Activated B cell treated with CpG ODN at 0.5 μM for 24 hours (primary cell): Measurements from ENCODE around the gene ETF1. TPM values are rescaled to one million over a fixed set of nuclear protein-coding genes. Genes with fewer than 3 reads are reported as not detected.
A peak's percentile ranks its signal among the peaks of the same experiment; 100 is the strongest.

Experiments used
- ATAC-seq: fragments of 200-7000 bp; cut with Tn5 transposase; one replicate; pipeline ENCODE4 v1.10.0; 2021; ENCODE audit warnings: low read depth, mild to moderate bottlenecking, moderate library complexity
- CTCF ChIA-PET: fragments of 350-600 bp; sonication (Branson Sonifier 250); formaldehyde crosslinking; loops from one replicate; lab custom pipeline; 2021; ENCODE audit warnings: antibody characterized with exemption; lab: Charles Lee
- POLR2A ChIA-PET: fragments of 350-600 bp; sonication (Branson Sonifier 250); formaldehyde crosslinking; loops from one replicate; lab custom pipeline; 2021; ENCODE audit warnings: antibody characterized with exemption; lab: Charles Lee
- DNase-seq: peaks from one replicate; pipeline ENCODE4 v3.0.0; 2022
- H3K27ac Mint-ChIP-seq: one replicate; pipeline ENCODE4 v1.8.0; 2020; ENCODE audit warnings: mixed read lengths
- H3K27me3 Mint-ChIP-seq: one replicate; pipeline ENCODE4 v1.8.0; 2021; ENCODE audit warnings: mixed read lengths
- H3K36me3 Mint-ChIP-seq: one replicate; pipeline ENCODE4 v1.8.0; 2021; ENCODE audit warnings: low read depth, mixed read lengths
- H3K4me1 Mint-ChIP-seq: one replicate; pipeline ENCODE4 v1.8.0; 2021; ENCODE audit warnings: mixed read lengths
- H3K4me3 Mint-ChIP-seq: one replicate; pipeline ENCODE4 v1.8.0; 2020; ENCODE audit warnings: mild to moderate bottlenecking, mixed read lengths
- H3K9me3 Mint-ChIP-seq: one replicate; pipeline ENCODE4 v1.8.0; 2020; ENCODE audit warnings: mixed read lengths
- intact Hi-C: fragments of 100-400 bp; cut with micrococcal nuclease; formaldehyde crosslinking; loops from one replicate; pipeline ENCODE4 v1.15.1; 2024
- total RNA-seq: library from RNA; stranded (reverse); gene quantifications from 2 replicates; pipeline ENCODE4 v1.2.3, GENCODE V29; 2022
- TF ChIP-seq, protein P1 (sequence below): fragments of 200-600 bp; IDR thresholded peaks from one replicate; pipeline ENCODE4 v1.8.0; 2022; ENCODE audit warnings: antibody characterized with exemption, mild to moderate bottlenecking

Gene ETF1
- total RNA-seq, 1 donor from 2014 or later, result 99.6 TPM

DNA sequence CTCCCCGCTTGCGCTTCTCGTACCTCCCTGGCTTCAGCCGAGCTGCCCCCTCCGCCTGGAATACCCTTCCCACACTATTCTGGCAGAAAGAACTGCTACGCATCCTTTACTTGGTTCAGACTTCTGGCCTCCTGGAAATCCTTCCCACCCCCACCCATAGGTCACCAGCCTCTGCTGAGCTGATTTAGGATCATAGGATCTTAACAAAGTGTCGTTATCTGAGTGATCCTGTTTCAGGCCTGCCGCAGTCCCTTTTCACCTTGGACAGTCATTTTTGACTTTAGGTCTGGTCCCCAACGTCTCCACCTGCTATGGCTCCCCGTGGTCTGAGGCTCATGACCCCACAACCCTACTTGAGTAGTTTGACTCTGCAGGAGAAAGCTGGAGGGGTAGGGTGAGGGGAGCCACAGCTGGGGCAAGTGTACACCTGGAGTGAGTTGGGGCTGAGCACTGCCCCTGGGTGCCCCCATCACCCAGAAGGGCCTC is 50.4 kb downstream of the ETF1 start:
- POLR2A ChIA-PET, result interaction anchor here (0.6 to 0.8 kb wide), 6 partner anchors 11 to 51 kb away, joined by 3 to 6 read pairs (median 4); partner anchors contain the start of gene ETF1
- TF ChIP-seq, protein P1, sequence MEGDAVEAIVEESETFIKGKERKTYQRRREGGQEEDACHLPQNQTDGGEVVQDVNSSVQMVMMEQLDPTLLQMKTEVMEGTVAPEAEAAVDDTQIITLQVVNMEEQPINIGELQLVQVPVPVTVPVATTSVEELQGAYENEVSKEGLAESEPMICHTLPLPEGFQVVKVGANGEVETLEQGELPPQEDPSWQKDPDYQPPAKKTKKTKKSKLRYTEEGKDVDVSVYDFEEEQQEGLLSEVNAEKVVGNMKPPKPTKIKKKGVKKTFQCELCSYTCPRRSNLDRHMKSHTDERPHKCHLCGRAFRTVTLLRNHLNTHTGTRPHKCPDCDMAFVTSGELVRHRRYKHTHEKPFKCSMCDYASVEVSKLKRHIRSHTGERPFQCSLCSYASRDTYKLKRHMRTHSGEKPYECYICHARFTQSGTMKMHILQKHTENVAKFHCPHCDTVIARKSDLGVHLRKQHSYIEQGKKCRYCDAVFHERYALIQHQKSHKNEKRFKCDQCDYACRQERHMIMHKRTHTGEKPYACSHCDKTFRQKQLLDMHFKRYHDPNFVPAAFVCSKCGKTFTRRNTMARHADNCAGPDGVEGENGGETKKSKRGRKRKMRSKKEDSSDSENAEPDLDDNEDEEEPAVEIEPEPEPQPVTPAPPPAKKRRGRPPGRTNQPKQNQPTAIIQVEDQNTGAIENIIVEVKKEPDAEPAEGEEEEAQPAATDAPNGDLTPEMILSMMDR, result no peak
- CTCF ChIA-PET, result interaction anchor here (1.5 kb wide), 1 partner anchor 28 kb away, joined by 9 read pairs; the partner anchor contains the start of gene EGR1
- intact Hi-C loops, result loop anchor here (1.0 kb wide), 3 partner anchors 27 to 83 kb away; partner anchors contain the start of genes EGR1, ETF1 and HSPA9
- peaks cover 24% of the 10 kb centered on the region for H3K27me3 Mint-ChIP-seq
- ATAC-seq, result no peak
- H3K36me3 Mint-ChIP-seq, result no peaks in the 10 kb centered on the region
- DNase-seq, result no peak
- peak overlapping the region; percentile 50 for H3K27ac Mint-ChIP-seq
- peak overlapping the region; percentile 87 for H3K4me3 Mint-ChIP-seq
- H3K9me3 Mint-ChIP-seq, result no peaks in the 10 kb centered on the region
- H3K4me1 Mint-ChIP-seq, result peaks cover 4% of the 10 kb centered on the region

DNA sequence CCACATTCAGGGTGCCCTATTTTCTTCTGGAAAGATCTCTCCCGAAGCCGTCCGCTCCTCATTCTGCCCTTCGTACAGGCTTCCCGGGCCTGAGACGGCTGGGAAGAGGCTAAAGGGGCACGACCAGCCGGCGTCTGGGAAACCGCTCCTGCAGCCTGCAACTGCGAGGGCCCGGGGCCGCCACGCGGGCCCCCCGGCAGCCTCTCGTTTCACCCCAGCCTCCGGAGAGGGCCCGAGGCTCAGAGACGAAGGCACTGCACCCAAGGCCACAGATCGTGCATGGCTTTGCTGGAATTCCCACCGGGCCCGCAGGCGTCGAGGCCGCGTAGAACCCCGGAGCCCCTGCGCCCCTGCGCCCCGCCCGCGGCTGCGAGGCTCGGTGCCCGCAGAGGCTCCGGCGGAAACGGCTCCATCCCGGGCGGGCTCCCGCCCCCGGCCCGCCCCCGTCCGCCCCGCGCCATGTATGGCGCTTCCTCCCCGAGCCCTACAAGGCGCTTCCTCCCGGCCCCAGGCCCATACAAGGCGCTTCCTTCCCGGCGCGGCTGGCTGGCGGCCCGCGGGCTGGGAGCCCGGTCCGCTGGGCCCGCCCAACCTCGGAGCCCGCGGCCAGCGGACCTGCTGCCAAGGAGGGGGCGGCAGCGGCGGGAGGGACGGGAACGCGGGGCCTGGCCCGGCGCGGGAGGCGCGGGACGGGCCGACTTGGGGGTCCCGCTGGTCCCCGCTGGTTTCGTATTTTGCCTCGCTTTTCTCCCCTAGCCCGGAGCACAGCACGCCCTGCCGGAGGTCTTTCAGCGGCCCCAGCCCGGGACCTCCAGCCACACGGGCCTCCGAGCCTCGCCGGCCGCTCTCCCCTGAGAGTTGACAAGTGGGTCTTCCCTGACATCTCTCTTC is 51.1 kb downstream of the ETF1 start:
- POLR2A ChIA-PET, result interaction anchor here (0.6 kb wide), 1 partner anchor 29 kb away, joined by 4 read pairs; no protein-coding TSS in a partner anchor
- TF ChIP-seq, protein P1, result no peak
- Mint-ChIP-seq H3K36me3 (no peaks in the 10 kb centered on the region), H3K9me3 (no peaks in the 10 kb centered on the region), H3K4me1 (peaks cover 4% of the 10 kb centered on the region), H3K27ac (no peak overlapping the region), H3K27me3 (peaks cover 24% of the 10 kb centered on the region), H3K4me3 (peak overlapping the region; percentile 87)
- intact Hi-C loops, result loop anchor here (1.0 kb wide), 3 partner anchors 27 to 83 kb away; partner anchors contain the start of genes EGR1, ETF1 and HSPA9
- ATAC-seq, result peak; percentile 100
- CTCF ChIA-PET, result interaction anchor here (1.5 kb wide), 1 partner anchor 27 kb away, joined by 9 read pairs; the partner anchor contains the start of gene EGR1
- peak; percentile 77 for DNase-seq

DNA sequence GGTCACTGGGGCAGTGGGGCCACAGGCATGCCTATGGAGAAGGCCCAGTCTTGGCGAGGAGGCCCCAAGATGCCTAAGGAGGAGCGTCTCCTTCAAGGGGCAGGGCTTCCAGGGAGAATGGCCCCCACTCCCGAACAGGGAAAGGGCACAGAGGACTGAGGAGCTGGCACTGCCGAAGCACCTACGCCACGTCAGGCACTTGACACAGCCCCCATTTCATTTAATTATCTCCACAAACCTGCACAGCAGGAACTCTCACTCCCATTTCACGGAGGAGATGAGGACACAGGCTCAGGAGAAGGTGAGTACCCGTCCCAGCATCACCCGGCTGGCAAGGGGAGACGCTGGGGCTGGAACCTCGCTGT is 51.8 kb downstream of the ETF1 start:
- no peaks in the 10 kb centered on the region for H3K36me3 Mint-ChIP-seq
- ChIA-PET POLR2A (no interaction called here), CTCF (no interaction called here)
- no peaks in the 10 kb centered on the region for H3K9me3 Mint-ChIP-seq
- DNase-seq (no peak), ATAC-seq (no peak)
- TF ChIP-seq, protein P1, result no peak
- intact Hi-C loops, result no loop called here
- peaks cover 4% of the 10 kb centered on the region for H3K4me1 Mint-ChIP-seq
- H3K27ac Mint-ChIP-seq, result no peak overlapping the region
- peak overlapping the region; percentile 32 for H3K4me3 Mint-ChIP-seq
- peaks cover 24% of the 10 kb centered on the region for H3K27me3 Mint-ChIP-seq

DNA sequence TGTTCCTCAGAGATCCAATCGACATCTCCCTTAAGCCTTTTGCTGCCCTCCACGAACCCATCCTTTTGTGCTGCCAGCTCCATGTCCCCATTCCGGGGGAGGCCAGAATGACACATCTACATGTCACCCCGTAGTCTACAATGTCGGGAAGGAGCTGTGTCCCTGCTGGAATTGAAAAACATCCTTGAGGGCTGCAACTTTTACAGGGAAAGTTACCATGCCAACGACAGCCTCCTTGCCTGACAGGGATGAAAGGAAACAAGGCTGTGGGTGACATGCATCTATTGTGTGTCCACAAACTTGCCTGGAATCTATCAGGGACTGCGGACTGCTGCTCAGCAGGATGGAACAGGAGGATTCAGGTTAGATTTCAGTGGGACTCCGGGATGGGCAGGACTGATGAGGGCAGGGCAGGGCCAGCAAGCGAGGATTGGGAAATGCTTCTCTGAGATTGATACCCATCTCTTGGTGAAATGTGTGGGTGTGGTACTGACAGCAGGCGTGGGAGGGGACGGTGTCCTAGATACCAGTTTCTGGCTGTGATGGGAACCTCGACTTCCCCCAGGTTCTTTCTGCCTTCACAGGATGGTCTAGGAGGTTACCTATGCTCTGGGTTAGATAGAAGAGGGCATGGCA is 52.3 kb downstream of the ETF1 start:
- no peak overlapping the region for H3K27ac Mint-ChIP-seq
- CTCF ChIA-PET, result no interaction called here
- DNase-seq (no peak), ATAC-seq (no peak)
- POLR2A ChIA-PET, result no interaction called here
- TF ChIP-seq, protein P1, result no peak
- H3K36me3 Mint-ChIP-seq, result no peaks in the 10 kb centered on the region
- H3K27me3 Mint-ChIP-seq, result peaks cover 24% of the 10 kb centered on the region
- peak overlapping the region; percentile 2 for H3K4me3 Mint-ChIP-seq
- intact Hi-C loops, result no loop called here
- H3K9me3 Mint-ChIP-seq, result no peaks in the 10 kb centered on the region
- H3K4me1 Mint-ChIP-seq, result peaks cover 4% of the 10 kb centered on the region
